SK-N-SH (cell line): ENCODE results near the gene OR6V1. TPM values are rescaled to one million over a fixed set of nuclear protein-coding genes. Genes with fewer than 3 reads are reported as not detected.
A peak's percentile ranks its signal among the peaks of the same experiment; 100 is the strongest.

ENCODE experiments used
- CTCF ChIA-PET: fragments of 300-600, 350-600 bp; formaldehyde crosslinking; extraction: SDS; loops from one replicate; lab custom pipeline; 2021; lab: Yijun Ruan, JAX
- POLR2A ChIA-PET: fragments of 350-600 bp; sonication (Branson Sonifier 250); formaldehyde crosslinking; extraction: SDS; loops from one replicate; lab custom pipeline; 2020; ENCODE audit warnings: antibody characterized with exemption, inconsistent platforms; lab: Yijun Ruan, JAX
- DNase-seq: peaks from one replicate; pipeline ENCODE4 v3.0.0; 2012
- H2AFZ ChIP-seq: fragments of 200-600 bp; sonication (generic); 2 replicates; pipeline ENCODE4 v1.8.1; 2016; ENCODE audit warnings: antibody characterized with exemption, mild to moderate bottlenecking, low read depth
- H3F3A ChIP-seq: fragments of 200-600 bp; sonication (generic); replicated peaks from 2 replicates; pipeline ENCODE3; 2016; ENCODE audit warnings: antibody characterized with exemption, mild to moderate bottlenecking; ENCODE audit not compliant: insufficient read depth
- H3K27ac ChIP-seq, 2 experiments: fragments of 200-500 bp in 1 of 2; fragments of 200-600 bp in 1 of 2; sonication (Bioruptor generic) in 1 of 2; sonication (generic), shearing (Covaris generic) in 1 of 2; 2 replicates each; pipeline versions ENCODE4 v1.5.1 to v1.6.1; 2014 to 2016; ENCODE audit warnings: low read depth in 2 of 2, inconsistent platforms in 1 of 2, low read length in 1 of 2, mild to moderate bottlenecking in 1 of 2, mixed read lengths in 1 of 2
- H3K27me3 ChIP-seq: fragments of 200-600 bp; sonication (generic), shearing (Covaris generic); 2 replicates; pipeline ENCODE4 v1.6.1; 2016; ENCODE audit warnings: mixed run types; ENCODE audit not compliant: insufficient read depth
- H3K36me3 ChIP-seq, 2 experiments: fragments of 200-500 bp in 1 of 2; fragments of 200-600 bp in 1 of 2; sonication (Bioruptor generic) in 1 of 2; sonication (generic) in 1 of 2; replicated peaks in 1 of 2; 2 replicates each; pipeline versions ENCODE3 to v1.5.1; 2014 to 2016; ENCODE audit warnings: low read length in 1 of 2, mild to moderate bottlenecking in 1 of 2; ENCODE audit not compliant: insufficient read depth in 2 of 2, control insufficient read depth in 1 of 2
- H3K4me1 ChIP-seq, 2 experiments: fragments of 200-500 bp in 1 of 2; fragments of 200-600 bp in 1 of 2; sonication (Bioruptor generic) in 1 of 2; sonication (generic), shearing (Covaris generic) in 1 of 2; 2 replicates each; pipeline versions ENCODE4 v1.5.1 to v1.6.1; 2014 to 2016; ENCODE audit warnings: low read depth in 1 of 2, low read length in 1 of 2, mixed run types in 1 of 2; ENCODE audit not compliant: insufficient read depth in 2 of 2, control insufficient read depth in 1 of 2
- H3K4me2 ChIP-seq: fragments of 200-600 bp; sonication (generic), shearing (Covaris generic); 2 replicates; pipeline ENCODE4 v1.6.1; 2017; ENCODE audit warnings: mixed run types
- H3K4me3 ChIP-seq, 2 experiments: fragments of 200-500 bp in 1 of 2; fragments of 200-600 bp in 1 of 2; sonication (Bioruptor generic) in 1 of 2; sonication (generic), shearing (Covaris generic) in 1 of 2; 2 replicates each; pipeline versions ENCODE4 v1.5.1 to v1.8.1; 2014 to 2016; ENCODE audit warnings: low read depth in 2 of 2, inconsistent platforms in 1 of 2, low read length in 1 of 2, mild to moderate bottlenecking in 1 of 2, mixed read lengths in 1 of 2, moderate library complexity in 1 of 2
- H3K79me2 ChIP-seq: fragments of 200-600 bp; sonication (generic); 2 replicates; pipeline ENCODE4 v1.8.1; 2017; ENCODE audit warnings: mild to moderate bottlenecking; ENCODE audit not compliant: insufficient read depth
- H3K9ac ChIP-seq: fragments of 200-600 bp; sonication (generic); 2 replicates; pipeline ENCODE4 v1.6.1; 2017; ENCODE audit warnings: mixed run types
- H3K9me2 ChIP-seq: fragments of 200-600 bp; sonication (generic); 2 replicates; pipeline ENCODE4 v1.6.1; 2017; ENCODE audit warnings: mixed run types
- H3K9me3 ChIP-seq: fragments of 200-600 bp; sonication (generic); 2 replicates; pipeline ENCODE4 v1.6.1; 2017; ENCODE audit warnings: mixed run types, mild to moderate bottlenecking, moderate library complexity
- H4K20me1 ChIP-seq: fragments of 200-600 bp; sonication (generic); 2 replicates; pipeline ENCODE4 v1.6.1; 2017; ENCODE audit warnings: mild to moderate bottlenecking, mixed run types; ENCODE audit not compliant: insufficient read depth
- EP300 ChIP-seq, 2 experiments: IDR thresholded peaks; 2 replicates each; pipeline versions ENCODE4 v1.4.0 to v1.6.1; 2012; ENCODE audit warnings: borderline replicate concordance in 1 of 2, low read depth in 1 of 2, low read length in 1 of 2
- FOSL2 ChIP-seq: IDR thresholded peaks from 2 replicates; pipeline ENCODE4 v1.4.0; 2012; ENCODE audit warnings: low read depth, mild to moderate bottlenecking, moderate library complexity, borderline replicate concordance
- GABPA ChIP-seq: IDR thresholded peaks from 2 replicates; pipeline ENCODE4 v1.4.0; 2012; ENCODE audit warnings: low read depth, mild to moderate bottlenecking
- GATA2 ChIP-seq: sonication (generic); formaldehyde crosslinking; IDR thresholded peaks from 2 replicates; pipeline ENCODE4 v1.5.0; 2020; ENCODE audit warnings: mild to moderate bottlenecking, missing genetic modification reagents
- IRF3 ChIP-seq: fragments of 150-350 bp; IDR thresholded peaks from 2 replicates; pipeline ENCODE4 v1.6.1; 2016; ENCODE audit warnings: mild to moderate bottlenecking, low read depth, low read length
- JUND ChIP-seq: IDR thresholded peaks from 2 replicates; pipeline ENCODE4 v1.4.0; 2012
- MAX ChIP-seq: IDR thresholded peaks from 2 replicates; pipeline ENCODE4 v1.4.0; 2012; ENCODE audit warnings: low read depth
- MEF2A ChIP-seq: IDR thresholded peaks from 2 replicates; pipeline ENCODE4 v1.4.0; 2012; ENCODE audit warnings: low read depth, borderline replicate concordance
- NFIC ChIP-seq: IDR thresholded peaks from 2 replicates; pipeline ENCODE4 v1.4.0; 2012; ENCODE audit warnings: borderline replicate concordance
- NRF1 ChIP-seq: IDR thresholded peaks from 2 replicates; pipeline ENCODE4 v1.6.1; 2012; ENCODE audit warnings: low read depth, mild to moderate bottlenecking, low read length
- POLR2AphosphoS5 ChIP-seq: IDR thresholded peaks from 2 replicates; pipeline ENCODE4 v1.6.1; 2012; ENCODE audit warnings: low read depth, low read length
- RAD21 ChIP-seq: IDR thresholded peaks from 2 replicates; pipeline ENCODE4 v1.6.1; 2012; ENCODE audit warnings: mild to moderate bottlenecking, low read length
- RXRA ChIP-seq: IDR thresholded peaks from 2 replicates; pipeline ENCODE4 v1.4.0; 2012; ENCODE audit warnings: low read depth, mild to moderate bottlenecking, borderline replicate concordance
- SIN3A ChIP-seq: IDR thresholded peaks from 2 replicates; pipeline ENCODE4 v1.6.1; 2012; ENCODE audit warnings: low read depth, mild to moderate bottlenecking, low read length, moderate library complexity, borderline replicate concordance
- TAF1 ChIP-seq: IDR thresholded peaks from 2 replicates; pipeline ENCODE4 v1.6.1; 2012; ENCODE audit warnings: low read depth, mild to moderate bottlenecking, low read length, moderate library complexity, borderline replicate concordance
- TCF12 ChIP-seq: IDR thresholded peaks from 2 replicates; pipeline ENCODE4 v1.4.0; 2012
- TEAD4 ChIP-seq: IDR thresholded peaks from 2 replicates; pipeline ENCODE4 v1.4.0; 2012; ENCODE audit warnings: mild to moderate bottlenecking, borderline replicate concordance; ENCODE audit not compliant: insufficient read depth
- WGBS: methylation state at CpG from one replicate; pipeline ENCODE4 v1.1.6; 2017; ENCODE audit warnings: low lambda C conversion rate; 5-methylcytosine and 5-hydroxymethylcytosine counted together
- polyA plus RNA-seq, 3 experiments: library from polyadenylated mRNA; depleted of rRNA; stranded (reverse); fragments of >200 nt; gene quantifications; 2 replicates each; pipeline ENCODE4 v1.2.3, GENCODE V29; 2012
- TF ChIP-seq, protein P1 (sequence below): fragments of 150-350 bp; IDR thresholded peaks from 2 replicates; pipeline ENCODE4 v1.6.1; 2017; ENCODE audit warnings: antibody characterized with exemption, low read length, low read depth, borderline replicate concordance
- TF ChIP-seq, protein P2 (sequence below): IDR thresholded peaks from 2 replicates; pipeline ENCODE4; 2012
- TF ChIP-seq, protein P3 (sequence below): fragments of 200-600 bp; sonication (generic); IDR thresholded peaks from 2 replicates; pipeline ENCODE4 v1.6.1; 2017; ENCODE audit warnings: antibody characterized with exemption, mild to moderate bottlenecking, moderate library complexity

OR6V1 gene
- polyA plus RNA-seq, 1 of the 3 experiments (the other 2 are of a cell fraction) = not detected

DNA sequence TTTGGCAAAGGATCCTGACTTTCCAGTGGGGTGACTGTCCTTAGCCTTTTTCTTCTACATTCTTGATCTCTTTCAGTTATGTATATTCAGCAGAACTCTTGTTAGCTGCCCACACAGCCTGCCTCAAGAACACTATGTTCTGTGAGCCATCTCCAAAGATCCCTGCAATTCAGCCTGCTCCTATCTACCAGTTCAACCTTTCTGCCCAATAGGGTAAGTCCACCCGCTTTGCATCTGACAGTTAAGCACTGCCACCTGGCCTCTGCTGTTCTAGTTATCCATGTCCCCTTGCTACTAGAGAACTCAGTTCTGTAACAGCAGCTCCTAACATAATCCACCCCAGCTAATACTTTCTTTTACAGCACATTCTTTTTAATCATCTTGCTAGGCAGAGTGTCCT, 38.7 kb upstream of the OR6V1 start:
- WGBS = 58% methylated on average over 1 of the region's 1 CpG
- CTCF ChIA-PET = interaction anchor here (0.7 to 23.7 kb wide), 5 partner anchors 10 to 206 kb away, joined by 3 to 450 read pairs (median 3); partner anchors contain the start of genes EPHB6 and TAS2R40
- peak overlapping the region; percentile 26; the same call in 1 of the 2 replicates for H2AFZ ChIP-seq
- no peaks in the 10 kb centered on the region for H4K20me1 ChIP-seq
- TF ChIP-seq, protein P1, sequence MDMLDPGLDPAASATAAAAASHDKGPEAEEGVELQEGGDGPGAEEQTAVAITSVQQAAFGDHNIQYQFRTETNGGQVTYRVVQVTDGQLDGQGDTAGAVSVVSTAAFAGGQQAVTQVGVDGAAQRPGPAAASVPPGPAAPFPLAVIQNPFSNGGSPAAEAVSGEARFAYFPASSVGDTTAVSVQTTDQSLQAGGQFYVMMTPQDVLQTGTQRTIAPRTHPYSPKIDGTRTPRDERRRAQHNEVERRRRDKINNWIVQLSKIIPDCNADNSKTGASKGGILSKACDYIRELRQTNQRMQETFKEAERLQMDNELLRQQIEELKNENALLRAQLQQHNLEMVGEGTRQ = no peak
- no peak for TF ChIP-seq MAX
- no peak for TF ChIP-seq FOSL2
- TF ChIP-seq EP300 (IDR thresholded peaks at IDR 0.05; ENCODE audit: borderline replicate concordance in 1 of 2, low read depth in 1 of 2, low read length in 1 of 2) = no peak
- no peak for TF ChIP-seq GABPA
- TF ChIP-seq TAF1 = no peak
- TF ChIP-seq RAD21 = no peak
- TF ChIP-seq MEF2A = no peak
- no peak for TF ChIP-seq IRF3
- POLR2A ChIA-PET = no interaction called here
- H3K36me3 ChIP-seq = no peaks in the 10 kb centered on the region
- H3K4me1 ChIP-seq = peaks cover 3 to 33% of the 10 kb centered on the region in 2 experiments
- no peak for DNase-seq
- H3K9me2 ChIP-seq = no peaks in the 10 kb centered on the region
- peak overlapping the region; percentile 56 for H3K4me2 ChIP-seq
- peak overlapping the region; percentile 7; the same call in 1 of the 2 replicates for H3K9ac ChIP-seq
- no peaks in the 10 kb centered on the region for H3K27me3 ChIP-seq
- peak overlapping the region in 1 of 2 experiments; percentile 0; a peak in 1 of 4 replicates for H3K4me3 ChIP-seq
- peaks cover 8% of the 10 kb centered on the region for H3F3A ChIP-seq
- H3K9me3 ChIP-seq = no peaks in the 10 kb centered on the region
- H3K27ac ChIP-seq = peak overlapping the region; percentile 58 to 79; a peak in 3 of 4 replicates
- no peaks in the 10 kb centered on the region for H3K79me2 ChIP-seq

GRCh38 chr7:143013893-143014292, 38.2 kb upstream of the OR6V1 start:
- no peak for DNase-seq
- Histone ChIP-seq H3K9ac (peak overlapping the region; percentile 7; the same call in 1 of the 2 replicates), H2AFZ (peak overlapping the region; percentile 26; the same call in 1 of the 2 replicates), H3F3A (peaks cover 8% of the 10 kb centered on the region), H3K9me3 (no peaks in the 10 kb centered on the region), H3K36me3 (no peaks in the 10 kb centered on the region), H3K4me3 (peak overlapping the region in 1 of 2 experiments; percentile 0; a peak in 1 of 4 replicates), H3K9me2 (no peaks in the 10 kb centered on the region), H3K27me3 (no peaks in the 10 kb centered on the region), H4K20me1 (no peaks in the 10 kb centered on the region), H3K79me2 (no peaks in the 10 kb centered on the region), H3K4me2 (peak overlapping the region; percentile 56), H3K27ac (peak overlapping the region; percentile 58 to 79; a peak in 3 of 4 replicates), H3K4me1 (peaks cover 3 to 33% of the 10 kb centered on the region in 2 experiments)
- 13% methylated on average over 5 of the region's 5 CpGs for WGBS
- ChIA-PET CTCF (interaction anchor here (0.6 to 23.7 kb wide), 6 partner anchors 11 to 227 kb away, joined by 3 to 450 read pairs (median 3); partner anchors contain the start of genes EPHB6 and TAS2R40), POLR2A (no interaction called here)
- TF ChIP-seq NRF1 = no peak
- peak in 1 of 2 experiments; percentile 88; a peak in 2 of 4 replicates for TF ChIP-seq EP300 (IDR thresholded peaks at IDR 0.05; ENCODE audit: borderline replicate concordance in 1 of 2, low read depth in 1 of 2, low read length in 1 of 2)
- no peak for TF ChIP-seq RXRA
- no peak for TF ChIP-seq SIN3A
- TF ChIP-seq, protein P2, sequence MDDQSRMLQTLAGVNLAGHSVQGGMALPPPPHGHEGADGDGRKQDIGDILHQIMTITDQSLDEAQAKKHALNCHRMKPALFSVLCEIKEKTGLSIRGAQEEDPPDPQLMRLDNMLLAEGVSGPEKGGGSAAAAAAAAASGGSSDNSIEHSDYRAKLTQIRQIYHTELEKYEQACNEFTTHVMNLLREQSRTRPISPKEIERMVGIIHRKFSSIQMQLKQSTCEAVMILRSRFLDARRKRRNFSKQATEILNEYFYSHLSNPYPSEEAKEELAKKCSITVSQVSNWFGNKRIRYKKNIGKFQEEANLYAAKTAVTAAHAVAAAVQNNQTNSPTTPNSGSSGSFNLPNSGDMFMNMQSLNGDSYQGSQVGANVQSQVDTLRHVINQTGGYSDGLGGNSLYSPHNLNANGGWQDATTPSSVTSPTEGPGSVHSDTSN = peak; percentile 88
- peak; percentile 88 for TF ChIP-seq TCF12
- TF ChIP-seq GATA2 (CRISPR knock-in tag) = no peak
- TF ChIP-seq NFIC = peak; percentile 94
- no peak for TF ChIP-seq RAD21
- TF ChIP-seq MAX = 0 out of 2 replicates have a peak, but pooled peaks have one; percentile 30
- peak; percentile 96 for TF ChIP-seq FOSL2
- TF ChIP-seq TEAD4 = peak; percentile 64; the same call in 1 of the 2 replicates
- peak; percentile 95 for TF ChIP-seq JUND
- TF ChIP-seq, protein P3, sequence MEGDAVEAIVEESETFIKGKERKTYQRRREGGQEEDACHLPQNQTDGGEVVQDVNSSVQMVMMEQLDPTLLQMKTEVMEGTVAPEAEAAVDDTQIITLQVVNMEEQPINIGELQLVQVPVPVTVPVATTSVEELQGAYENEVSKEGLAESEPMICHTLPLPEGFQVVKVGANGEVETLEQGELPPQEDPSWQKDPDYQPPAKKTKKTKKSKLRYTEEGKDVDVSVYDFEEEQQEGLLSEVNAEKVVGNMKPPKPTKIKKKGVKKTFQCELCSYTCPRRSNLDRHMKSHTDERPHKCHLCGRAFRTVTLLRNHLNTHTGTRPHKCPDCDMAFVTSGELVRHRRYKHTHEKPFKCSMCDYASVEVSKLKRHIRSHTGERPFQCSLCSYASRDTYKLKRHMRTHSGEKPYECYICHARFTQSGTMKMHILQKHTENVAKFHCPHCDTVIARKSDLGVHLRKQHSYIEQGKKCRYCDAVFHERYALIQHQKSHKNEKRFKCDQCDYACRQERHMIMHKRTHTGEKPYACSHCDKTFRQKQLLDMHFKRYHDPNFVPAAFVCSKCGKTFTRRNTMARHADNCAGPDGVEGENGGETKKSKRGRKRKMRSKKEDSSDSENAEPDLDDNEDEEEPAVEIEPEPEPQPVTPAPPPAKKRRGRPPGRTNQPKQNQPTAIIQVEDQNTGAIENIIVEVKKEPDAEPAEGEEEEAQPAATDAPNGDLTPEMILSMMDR = no peak
- peak; percentile 69; the same call in 1 of the 2 replicates for TF ChIP-seq POLR2AphosphoS5
- TF ChIP-seq TAF1 = peak; percentile 28; the same call in 1 of the 2 replicates
